Panc1 (cell line): ENCODE data around the gene UQCC5. TPM values are rescaled to one million over a fixed set of nuclear protein-coding genes. Genes with fewer than 3 reads are reported as not detected.

Experiments
- ATAC-seq: fragments of 200-7000 bp; cut with Tn5 transposase; 2 replicates; pipeline ENCODE4 v1.9.1; 2020; ENCODE audit warnings: mild to moderate bottlenecking, moderate library complexity
- BruUV-seq: library from RNA; stranded (reverse); fragments of 400-500 nt; replicated peaks from 2 replicates; lab custom pipeline; 2021; lab: Mats Ljungman, UMichigan
- CTCF ChIA-PET: fragments of 300-600 bp; sonication (Branson Sonifier 250); formaldehyde crosslinking; loops from one replicate; lab custom pipeline; 2022; ENCODE audit warnings: antibody characterized with exemption; lab: Charles Lee
- POLR2A ChIA-PET: fragments of 300-600 bp; sonication (Branson Sonifier 250); formaldehyde crosslinking; loops from one replicate; lab custom pipeline; 2022; ENCODE audit warnings: antibody characterized with exemption; lab: Charles Lee
- DNase-seq: peaks from one replicate; pipeline ENCODE4 v3.0.0-alpha.2; 2010; ENCODE audit warnings: low read depth, low spot score
- H3K27ac ChIP-seq: 2 replicates; pipeline ENCODE4 v1.5.1; 2011; ENCODE audit warnings: mild to moderate bottlenecking, low read length, inconsistent platforms
- H3K27me3 ChIP-seq: fragments of 200-500 bp; sonication (Bioruptor generic); 2 replicates; pipeline ENCODE4 v1.6.0; 2014; ENCODE audit warnings: low read length, inconsistent platforms; ENCODE audit not compliant: control insufficient read depth, insufficient read depth
- H3K36me3 ChIP-seq: fragments of 200-500 bp; sonication (Bioruptor generic); 2 replicates; pipeline ENCODE4 v1.5.1; 2014; ENCODE audit warnings: inconsistent platforms, mild to moderate bottlenecking, low read length, moderate library complexity; ENCODE audit not compliant: control insufficient read depth, insufficient read depth
- H3K4me1 ChIP-seq: 2 replicates; pipeline ENCODE4 v1.5.1; 2011; ENCODE audit warnings: inconsistent platforms, mild to moderate bottlenecking, low read length, moderate library complexity; ENCODE audit not compliant: control insufficient read depth, insufficient read depth
- H3K4me3 ChIP-seq, 2 experiments: 2 replicates each; pipeline ENCODE4 v1.5.1; 2011 to 2012; ENCODE audit warnings: low read depth in 2 of 2, low read length in 2 of 2, mild to moderate bottlenecking in 2 of 2, inconsistent platforms in 1 of 2, moderate library complexity in 1 of 2
- H3K9me3 ChIP-seq: fragments of 200-500 bp; sonication (Bioruptor generic); 2 replicates; pipeline ENCODE4 v1.5.1; 2014; ENCODE audit warnings: low read depth, mild to moderate bottlenecking, inconsistent platforms, low read length, moderate library complexity; ENCODE audit not compliant: control insufficient read depth, insufficient read depth
- CTCF ChIP-seq: fragments of 450-650 bp; IDR thresholded peaks from 2 replicates; pipeline ENCODE4 v1.5.1; 2017; ENCODE audit warnings: mild to moderate bottlenecking
- POLR2AphosphoS5 ChIP-seq: IDR thresholded peaks from 2 replicates; pipeline ENCODE4 v1.6.1; 2012; ENCODE audit warnings: mild to moderate bottlenecking, low read depth, low read length, moderate library complexity
- REST ChIP-seq, 2 experiments: IDR thresholded peaks; 2 replicates each; pipeline ENCODE4 v1.6.1; 2011 to 2012; ENCODE audit warnings: low read depth in 2 of 2, control low read depth in 1 of 2, low read length in 1 of 2, mild to moderate bottlenecking in 1 of 2, moderate library complexity in 1 of 2; ENCODE audit not compliant: insufficient read depth in 1 of 2
- SIN3A ChIP-seq: IDR thresholded peaks from 2 replicates; pipeline ENCODE4 v1.6.1; 2012; ENCODE audit warnings: low read depth, mild to moderate bottlenecking, low read length, moderate library complexity, borderline replicate concordance; ENCODE audit not compliant: insufficient read depth
- TCF7L2 ChIP-seq: IDR thresholded peaks from 2 replicates; pipeline ENCODE4 v1.6.1; 2011; ENCODE audit warnings: mild to moderate bottlenecking, low read depth, low read length, inconsistent platforms
- in situ Hi-C: cut with HindIII; loops from 2 replicates; pipeline ENCODE4 v1.10.0; 2016; ENCODE audit warnings: low sequenced_read_pairs, low pct_unique_long_range_greater_than_20kb
- intact Hi-C: fragments of 100-400 bp; cut with micrococcal nuclease; formaldehyde crosslinking; loops from one replicate; pipeline ENCODE4 v1.10.0; 2022; ENCODE audit not compliant: unreplicated experiment
- total RNA-seq: library from RNA; stranded (reverse); gene quantifications from one replicate; pipeline ENCODE4 v1.2.1, GENCODE V29; 2021; ENCODE audit not compliant: unreplicated experiment

UQCC5 gene
- total RNA-seq, 1 experiment from 2014 or later = 27.3 TPM

- no peak overlapping the region for H3K27ac ChIP-seq
- no peaks in the 10 kb centered on the region for H3K27me3 ChIP-seq
- intact Hi-C loops = no loop called here
- no peak for TF ChIP-seq REST (IDR thresholded peaks at IDR 0.05; ENCODE audit: insufficient read depth in 1 of 2, low read depth in 2 of 2, low read length in 1 of 2)
- no peak for TF ChIP-seq TCF7L2
- no peak for TF ChIP-seq CTCF
- no peak for TF ChIP-seq POLR2AphosphoS5
- no peak for TF ChIP-seq SIN3A
- no peaks in the 10 kb centered on the region for H3K9me3 ChIP-seq
- POLR2A ChIA-PET = no interaction called here
- no peak for DNase-seq
- ATAC-seq = no peak
- no peaks in the 10 kb centered on the region for H3K36me3 ChIP-seq
- H3K4me3 ChIP-seq = no peak overlapping the region
- BruUV-seq = no TSS peak
- CTCF ChIA-PET = no interaction called here
- no peaks in the 10 kb centered on the region for H3K4me1 ChIP-seq
- in situ Hi-C loops = no loop called here
Measured at GRCh38 chr3:52494445-52494844, 42.0 kb upstream of the UQCC5 start.

- intact Hi-C loops (no loop called here), in situ Hi-C loops (no loop called here)
- no peak for ATAC-seq
- BruUV-seq = no TSS peak
- POLR2A ChIA-PET = no interaction called here
- H3K9me3 ChIP-seq = no peaks in the 10 kb centered on the region
- H3K4me1 ChIP-seq = no peaks in the 10 kb centered on the region
- no peak within 1 kb of the TSS for H3K4me3 ChIP-seq
- DNase-seq = no peak
- H3K36me3 ChIP-seq = no peaks in the 10 kb centered on the region
- CTCF ChIA-PET = no interaction called here
- no peaks in the 10 kb centered on the region for H3K27me3 ChIP-seq
- no peak within 1 kb of the TSS for H3K27ac ChIP-seq
- TF ChIP-seq POLR2AphosphoS5 = no peak
- no peak for TF ChIP-seq TCF7L2
- TF ChIP-seq SIN3A = no peak
- no peak for TF ChIP-seq REST (IDR thresholded peaks at IDR 0.05; ENCODE audit: insufficient read depth in 1 of 2, low read depth in 2 of 2, low read length in 1 of 2)
- TF ChIP-seq CTCF = no peak
Measured at GRCh38 chr3:52494886-52495495, 41.4 kb upstream of the UQCC5 start, which contains the start of gene STAB1. Gene STAB1 (plus strand): TSS chr3:52495338. CDS start chr3:52495414, 76 bp downstream.
